HUES48 (cell line): ENCODE data around the gene ADGRB3.
"Not testable (repeated sequence)": the region's sequence is repeated elsewhere in the genome, so short reads cannot be mapped to it uniquely, and the experiment has no call there.

ENCODE experiments used
- H3K27ac ChIP-seq: one replicate; pipeline ENCODE4 v1.7.0; 2013; ENCODE audit warnings: low read depth, low read length, inconsistent platforms
- H3K27me3 ChIP-seq: 2 replicates; pipeline ENCODE4 v1.6.1; 2013; ENCODE audit warnings: mild to moderate bottlenecking, low read length; ENCODE audit not compliant: control insufficient read depth, insufficient read depth
- H3K36me3 ChIP-seq: 2 replicates; pipeline ENCODE4 v1.6.1; 2013; ENCODE audit warnings: low read length; ENCODE audit not compliant: control insufficient read depth, insufficient read depth
- H3K4me1 ChIP-seq: 2 replicates; pipeline ENCODE4 v1.6.1; 2013; ENCODE audit warnings: mild to moderate bottlenecking, low read length; ENCODE audit not compliant: control insufficient read depth, insufficient read depth
- H3K4me3 ChIP-seq: 2 replicates; pipeline ENCODE4 v1.5.1; 2013; ENCODE audit warnings: mild to moderate bottlenecking, low read depth, low read length
- H3K9ac ChIP-seq: 2 replicates; pipeline ENCODE4 v1.6.1; 2013; ENCODE audit warnings: mild to moderate bottlenecking, low read depth, low read length, moderate library complexity
- H3K9me3 ChIP-seq: 2 replicates; pipeline ENCODE4 v1.6.1; 2013; ENCODE audit warnings: low read length; ENCODE audit not compliant: control insufficient read depth, insufficient read depth

ADGRB3 gene

GRCh38 chr6:69398729-69399128, 763.6 kb downstream of the ADGRB3 start:
- H3K36me3 ChIP-seq, result no peaks in the 10 kb centered on the region
- H3K4me3 ChIP-seq, result no peak overlapping the region
- peaks cover 3% of the 10 kb centered on the region; the same call in 1 of the 2 replicates for H3K4me1 ChIP-seq
- H3K27ac ChIP-seq, result no peak overlapping the region
- H3K9me3 ChIP-seq, result no peaks in the 10 kb centered on the region
- H3K9ac ChIP-seq, result no peak overlapping the region
- no peaks in the 10 kb centered on the region for H3K27me3 ChIP-seq

GRCh38 chr6:69408886-69409285, 773.8 kb downstream of the ADGRB3 start:
- H3K4me3 ChIP-seq, result no peak overlapping the region
- no peak overlapping the region for H3K9ac ChIP-seq

DNA sequence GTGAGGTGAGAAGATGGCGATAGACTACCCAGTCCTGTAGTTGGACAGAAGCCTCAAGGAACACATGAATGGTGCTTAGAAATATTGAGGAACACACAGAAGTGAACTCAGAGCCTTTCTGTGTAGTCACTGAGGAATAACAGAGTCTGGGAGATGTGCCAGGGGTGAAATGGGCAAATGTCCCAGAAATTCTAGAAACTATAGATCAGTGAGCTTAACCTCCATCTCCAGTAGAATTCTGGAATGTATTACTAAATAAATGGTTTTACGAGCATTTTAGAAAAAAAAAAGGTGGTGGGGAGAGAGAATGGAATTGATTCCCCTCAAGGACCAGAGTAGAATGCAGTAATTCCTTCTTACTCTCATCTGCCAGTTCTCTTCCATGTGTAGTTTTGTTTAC, 781.7 kb downstream of the ADGRB3 start:
- no peaks in the 10 kb centered on the region for H3K9me3 ChIP-seq
- H3K4me1 ChIP-seq, result no peaks in the 10 kb centered on the region
- H3K27ac ChIP-seq, result no peak overlapping the region
- no peak overlapping the region for H3K9ac ChIP-seq
- H3K36me3 ChIP-seq, result no peaks in the 10 kb centered on the region
- H3K4me3 ChIP-seq, result no peak overlapping the region
- no peaks in the 10 kb centered on the region for H3K27me3 ChIP-seq

More at GRCh38 chr6:69408886-69409285, 773.8 kb downstream of the ADGRB3 start:
- H3K27ac ChIP-seq, result no peak overlapping the region
- no peaks in the 10 kb centered on the region for H3K36me3 ChIP-seq
- no peaks in the 10 kb centered on the region for H3K27me3 ChIP-seq
- no peaks in the 10 kb centered on the region for H3K9me3 ChIP-seq
- no peaks in the 10 kb centered on the region for H3K4me1 ChIP-seq

DNA sequence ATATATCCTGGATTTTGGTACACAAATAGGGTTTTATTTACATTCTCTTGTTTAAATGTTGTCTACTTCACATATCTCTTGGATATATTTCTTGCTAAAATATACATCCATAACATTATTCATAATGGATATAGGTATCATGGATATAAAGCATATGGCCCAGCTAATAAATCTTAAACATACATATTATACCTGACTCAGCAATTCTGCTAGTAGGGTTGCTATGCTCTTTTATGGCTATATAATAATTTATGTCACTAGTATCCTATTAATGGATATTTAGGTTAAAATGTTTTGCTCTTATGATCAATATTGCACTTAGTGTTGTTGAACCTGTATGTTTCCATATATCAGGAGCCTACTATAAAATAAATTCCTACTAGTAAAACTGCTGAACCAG, 786.2 kb downstream of the ADGRB3 start:
- H3K27me3 ChIP-seq, result no peaks in the 10 kb centered on the region
- no peaks in the 10 kb centered on the region for H3K36me3 ChIP-seq
- no peaks in the 10 kb centered on the region for H3K9me3 ChIP-seq
- no peak overlapping the region for H3K27ac ChIP-seq
- peaks cover 5% of the 10 kb centered on the region; the same call in 1 of the 2 replicates for H3K4me1 ChIP-seq
- H3K4me3 ChIP-seq, result no peak overlapping the region
- no peak overlapping the region for H3K9ac ChIP-seq

- peaks cover 5% of the 10 kb centered on the region; the same call in 1 of the 2 replicates for H3K4me1 ChIP-seq
- H3K9me3 ChIP-seq, result no peaks in the 10 kb centered on the region
- H3K36me3 ChIP-seq, result no peaks in the 10 kb centered on the region
- H3K27ac ChIP-seq, result no peak overlapping the region
- no peaks in the 10 kb centered on the region for H3K27me3 ChIP-seq
- H3K4me3 ChIP-seq, result no peak overlapping the region
- H3K9ac ChIP-seq, result no peak overlapping the region
Measured at GRCh38 chr6:69422020-69422419, 786.9 kb downstream of the ADGRB3 start.

GRCh38 chr6:69422475-69422874, 787.4 kb downstream of the ADGRB3 start:
- no peaks in the 10 kb centered on the region for H3K9me3 ChIP-seq
- H3K27ac ChIP-seq, result no peak overlapping the region
- peaks cover 5% of the 10 kb centered on the region; the same call in 1 of the 2 replicates for H3K4me1 ChIP-seq
- H3K4me3 ChIP-seq, result no peak overlapping the region
- H3K36me3 ChIP-seq, result no peaks in the 10 kb centered on the region
- no peak overlapping the region for H3K9ac ChIP-seq
- no peaks in the 10 kb centered on the region for H3K27me3 ChIP-seq

DNA sequence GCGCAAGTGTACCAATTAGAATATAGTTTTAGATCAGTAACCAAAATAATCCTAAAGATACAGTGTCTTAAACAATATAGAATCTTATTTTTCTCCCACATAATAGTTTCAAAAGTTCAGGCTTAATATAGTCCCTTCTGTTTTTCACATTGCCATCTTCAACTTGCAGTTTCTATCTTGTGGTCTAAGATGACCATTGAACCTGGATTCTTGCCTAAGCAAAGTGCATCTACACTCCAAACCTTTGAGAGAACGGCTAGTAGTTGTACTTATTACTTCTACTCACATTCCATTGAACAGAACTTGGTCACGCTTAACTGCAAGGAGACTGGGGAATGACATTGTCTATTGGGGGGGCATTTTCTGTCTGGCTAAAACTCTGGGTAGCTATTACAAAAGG, 788.7 kb downstream of the ADGRB3 start:
- Histone ChIP-seq H3K9me3 (no peaks in the 10 kb centered on the region), H3K27ac (no peak overlapping the region), H3K27me3 (no peaks in the 10 kb centered on the region), H3K4me1 (peaks cover 5% of the 10 kb centered on the region; the same call in 1 of the 2 replicates), H3K36me3 (no peaks in the 10 kb centered on the region), H3K4me3 (no peak overlapping the region), H3K9ac (no peak overlapping the region)

GRCh38 chr6:69424581-69424980, 789.5 kb downstream of the ADGRB3 start:
- Histone ChIP-seq H3K4me3 (no peak overlapping the region), H3K9ac (no peak overlapping the region), H3K9me3 (no peaks in the 10 kb centered on the region), H3K4me1 (peaks cover 5% of the 10 kb centered on the region; the same call in 1 of the 2 replicates), H3K36me3 (no peaks in the 10 kb centered on the region), H3K27ac (no peak overlapping the region), H3K27me3 (no peaks in the 10 kb centered on the region)

GRCh38 chr6:69427882-69428281, 792.8 kb downstream of the ADGRB3 start:
- Histone ChIP-seq H3K4me1 (peaks cover 5% of the 10 kb centered on the region; the same call in 1 of the 2 replicates), H3K9ac (no peak overlapping the region), H3K27me3 (no peaks in the 10 kb centered on the region), H3K4me3 (no peak overlapping the region), H3K36me3 (no peaks in the 10 kb centered on the region), H3K9me3 (0 out of 2 replicates have a peak, but pooled peaks cover 3% of the 10 kb centered on the region), H3K27ac (no peak overlapping the region)

GRCh38 chr6:69432168-69432567, 797.1 kb downstream of the ADGRB3 start:
- not testable (repeated sequence) for H3K27me3 ChIP-seq, H3K27ac ChIP-seq, H3K9ac ChIP-seq, H3K9me3 ChIP-seq, H3K4me1 ChIP-seq, H3K4me3 ChIP-seq, H3K36me3 ChIP-seq

DNA sequence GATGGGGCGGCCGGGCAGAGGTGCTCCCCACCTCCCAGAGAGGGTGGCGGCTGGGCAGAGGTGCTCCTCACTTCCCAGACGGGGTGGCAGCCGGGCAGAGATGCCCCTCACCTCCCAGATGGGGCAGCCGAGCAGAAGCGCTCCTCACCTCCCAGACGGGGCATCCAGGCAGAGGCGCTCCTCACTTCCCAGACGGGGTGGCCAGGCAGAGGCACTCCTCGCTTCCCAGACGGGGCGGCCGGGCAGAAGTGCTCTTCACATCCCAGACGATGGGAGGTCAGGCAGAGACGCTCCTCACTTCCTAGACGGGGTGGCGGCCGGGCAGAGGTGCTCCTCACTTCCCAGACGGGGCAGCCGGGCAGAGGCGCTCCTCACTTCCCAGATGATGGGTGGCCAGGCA, 798.0 kb downstream of the ADGRB3 start:
- not testable (repeated sequence) for H3K4me3 ChIP-seq, H3K27ac ChIP-seq

GRCh38 chr6:69438113-69438512, 803.0 kb downstream of the ADGRB3 start:
- Histone ChIP-seq H3K27me3 (no peaks in the 10 kb centered on the region), H3K36me3 (no peaks in the 10 kb centered on the region), H3K4me1 (no peaks in the 10 kb centered on the region), H3K4me3 (no peak overlapping the region), H3K9me3 (peaks cover 3% of the 10 kb centered on the region; the same call in 1 of the 2 replicates), H3K9ac (no peak overlapping the region), H3K27ac (no peak overlapping the region)

More for the DNA sequence above, 798.0 kb downstream of the ADGRB3 start:
- not testable (repeated sequence) for H3K9ac ChIP-seq, H3K27me3 ChIP-seq, H3K9me3 ChIP-seq, H3K4me1 ChIP-seq, H3K36me3 ChIP-seq
